SK-N-SH treated with all-trans-retinoic acid at 6 μM for 48 hours (cell line): Measurements from ENCODE around the gene NEU4.

ENCODE experiments used
- ATAC-seq: fragments of 200-7000 bp; cut with Tn5 transposase; 3 replicates; pipeline ENCODE4 v1.9.1; 2020; ENCODE audit warnings: mild to moderate bottlenecking, moderate library complexity
- ARNTL ChIP-seq: fragments of 450-650 bp; formaldehyde crosslinking; IDR thresholded peaks from 2 replicates; pipeline ENCODE4 v1.5.0; 2020; ENCODE audit warnings: low read depth, mild to moderate bottlenecking, moderate library complexity, borderline replicate concordance
- BACH2 ChIP-seq: fragments of 250-450 bp; sonication (Bioruptor Pico); IDR thresholded peaks from 2 replicates; pipeline ENCODE4 v1.9.0; 2021; ENCODE audit warnings: mild to moderate bottlenecking, borderline replicate concordance
- CREB5 ChIP-seq: fragments of 250-450 bp; sonication (Bioruptor Pico); IDR thresholded peaks from 2 replicates; pipeline ENCODE4 v1.5.1; 2020; ENCODE audit warnings: low read depth, mild to moderate bottlenecking, moderate library complexity
- CSDC2 ChIP-seq: fragments of 250-450 bp; sonication (Bioruptor Pico); IDR thresholded peaks from 2 replicates; pipeline ENCODE4 v1.5.0; 2020; ENCODE audit warnings: mild to moderate bottlenecking, moderate library complexity
- CSRNP3 ChIP-seq: fragments of 250-450 bp; sonication (Bioruptor Pico); IDR thresholded peaks from 2 replicates; pipeline ENCODE4 v1.5.1; 2021; ENCODE audit warnings: mild to moderate bottlenecking, moderate library complexity
- ESRRG ChIP-seq: fragments of 250-450 bp; sonication (Bioruptor Pico); IDR thresholded peaks from 2 replicates; pipeline ENCODE4 v1.6.1; 2021; ENCODE audit warnings: mild to moderate bottlenecking
- GLIS3 ChIP-seq: fragments of 250-450 bp; sonication (Bioruptor Pico); IDR thresholded peaks from 2 replicates; pipeline ENCODE4 v1.5.0; 2020; ENCODE audit warnings: mild to moderate bottlenecking, moderate library complexity
- ISL1 ChIP-seq: fragments of 250-450 bp; sonication (Bioruptor Pico); IDR thresholded peaks from 2 replicates; pipeline ENCODE4 v2.1.2; 2022; ENCODE audit warnings: mild to moderate bottlenecking, moderate library complexity
- OSR1 ChIP-seq: fragments of 250-450 bp; sonication (Bioruptor Pico); IDR thresholded peaks from 2 replicates; pipeline ENCODE4 v1.8.0; 2022; ENCODE audit warnings: moderate library complexity, mild to moderate bottlenecking, inconsistent platforms
- PATZ1 ChIP-seq: fragments of 250-450 bp; sonication (Bioruptor Pico); IDR thresholded peaks from 2 replicates; pipeline ENCODE4 v1.8.0; 2020; ENCODE audit warnings: mild to moderate bottlenecking, moderate library complexity, borderline replicate concordance
- POU6F1 ChIP-seq: fragments of 250-450 bp; sonication (Bioruptor Pico); IDR thresholded peaks from 2 replicates; pipeline ENCODE4 v1.8.0; 2021; ENCODE audit warnings: low read depth, mild to moderate bottlenecking, moderate library complexity, borderline replicate concordance
- PPARA ChIP-seq: fragments of 250-450 bp; sonication (Bioruptor Pico); IDR thresholded peaks from 2 replicates; pipeline ENCODE4 v1.5.0; 2020; ENCODE audit warnings: mild to moderate bottlenecking, borderline replicate concordance
- RARB ChIP-seq: fragments of 250-450 bp; sonication (Bioruptor Pico); IDR thresholded peaks from 2 replicates; pipeline ENCODE4 v1.8.0; 2021; ENCODE audit warnings: mild to moderate bottlenecking, moderate library complexity
- SNAI2 ChIP-seq: fragments of 250-450 bp; sonication (Bioruptor Pico); IDR thresholded peaks from 2 replicates; pipeline ENCODE4 v1.5.0; 2020; ENCODE audit warnings: mild to moderate bottlenecking, moderate library complexity
- TCF4 ChIP-seq: fragments of 250-450 bp; sonication (Bioruptor Pico); IDR thresholded peaks from 2 replicates; pipeline ENCODE4 v1.8.0; 2021; ENCODE audit warnings: mild to moderate bottlenecking, moderate library complexity, borderline replicate concordance
- ZC3H10 ChIP-seq: fragments of 250-450 bp; sonication (Bioruptor Pico); IDR thresholded peaks from 2 replicates; pipeline ENCODE4 v1.5.1; 2021; ENCODE audit warnings: mild to moderate bottlenecking, moderate library complexity
- ZFP3 ChIP-seq: fragments of 250-450 bp; sonication (Bioruptor Pico); IDR thresholded peaks from 2 replicates; pipeline ENCODE4 v1.5.0; 2020; ENCODE audit warnings: mild to moderate bottlenecking, moderate library complexity
- ZFP30 ChIP-seq: fragments of 450-650 bp; formaldehyde crosslinking; IDR thresholded peaks from 2 replicates; pipeline ENCODE4 v1.5.0; 2022; ENCODE audit warnings: mild to moderate bottlenecking, moderate library complexity
- ZNF565 ChIP-seq: fragments of 450-650 bp; formaldehyde crosslinking; conservative IDR thresholded peaks from 2 replicates; pipeline ENCODE4 v1.5.0; 2020; ENCODE audit warnings: low read depth, mild to moderate bottlenecking, moderate library complexity
- ZNF70 ChIP-seq: fragments of 450-650 bp; formaldehyde crosslinking; IDR thresholded peaks from 2 replicates; pipeline ENCODE4 v1.5.0; 2020; ENCODE audit warnings: mild to moderate bottlenecking, moderate library complexity
- ZNF8 ChIP-seq: fragments of 450-650 bp; formaldehyde crosslinking; IDR thresholded peaks from 2 replicates; pipeline ENCODE4 v1.5.0; 2020; ENCODE audit warnings: mild to moderate bottlenecking, moderate library complexity

The NEU4 gene

GRCh38 chr2:241863536-241863954, 54.6 kb downstream of the NEU4 start:
- ATAC-seq, result no peak
- TF ChIP-seq ZNF8 (no peak), CSRNP3 (CRISPR knock-in tag) (no peak), ZNF70 (CRISPR knock-in tag) (no peak), GLIS3 (CRISPR knock-in tag) (no peak), ZFP30 (no peak), PATZ1 (CRISPR knock-in tag) (no peak), RARB (CRISPR knock-in tag) (no peak), ISL1 (CRISPR knock-in tag) (no peak), ZC3H10 (CRISPR knock-in tag) (no peak), OSR1 (CRISPR knock-in tag) (no peak), CSDC2 (CRISPR knock-in tag) (no peak), PPARA (CRISPR knock-in tag) (no peak)

- TF ChIP-seq ZNF70 (CRISPR knock-in tag) (no peak), ZFP3 (CRISPR knock-in tag) (no peak), CSRNP3 (CRISPR knock-in tag) (no peak)
- TF ChIP-seq, all 23 proteins: peak for 0
- no peak for ATAC-seq
Measured at GRCh38 chr2:241864168-241864849, 55.3 kb downstream of the NEU4 start.

- TF ChIP-seq ESRRG (CRISPR knock-in tag) (no peak), PATZ1 (CRISPR knock-in tag) (no peak), CREB5 (CRISPR knock-in tag) (no peak), ZNF70 (CRISPR knock-in tag) (no peak), ZFP30 (no peak), SNAI2 (no peak), ISL1 (CRISPR knock-in tag) (no peak), PPARA (CRISPR knock-in tag) (no peak), ARNTL (CRISPR knock-in tag) (no peak), BACH2 (CRISPR knock-in tag) (no peak), OSR1 (CRISPR knock-in tag) (no peak), ZFP3 (CRISPR knock-in tag) (no peak), POU6F1 (no peak), ZNF565 (CRISPR knock-in tag) (no peak), CSRNP3 (CRISPR knock-in tag) (no peak), TCF4 (CRISPR knock-in tag) (no peak)
- ATAC-seq, result no peak
Measured at GRCh38 chr2:241864850-241865213, 55.8 kb downstream of the NEU4 start.
